Neural crest cell (in vitro differentiated cells): ENCODE data around the gene CEMIP2. TPM values are rescaled to one million over a fixed set of nuclear protein-coding genes. Genes with fewer than 3 reads are reported as not detected.

Experiments
- DNase-seq: peaks from one replicate; pipeline ENCODE4 v3.0.0; 2021; ENCODE audit warnings: low read depth, mixed read lengths, low spot score
- H3K27ac Mint-ChIP-seq: one replicate; pipeline ENCODE4 v1.8.0; 2021; ENCODE audit warnings: mild to moderate bottlenecking, mixed read lengths; ENCODE audit not compliant: unreplicated experiment
- H3K27me3 Mint-ChIP-seq: 2 replicates; pipeline ENCODE4 v1.8.0; 2021; ENCODE audit warnings: low read depth, mild to moderate bottlenecking, mixed read lengths
- H3K36me3 Mint-ChIP-seq: 2 replicates; pipeline ENCODE4 v1.8.0; 2021; ENCODE audit warnings: low read depth, mild to moderate bottlenecking, mixed read lengths
- H3K4me1 Mint-ChIP-seq: 2 replicates; pipeline ENCODE4 v1.8.0; 2021; ENCODE audit warnings: mixed read lengths
- H3K4me3 Mint-ChIP-seq: one replicate; pipeline ENCODE4 v1.8.0; 2021; ENCODE audit warnings: mild to moderate bottlenecking, mixed read lengths
- H3K9me3 Mint-ChIP-seq: 2 replicates; pipeline ENCODE4 v1.8.0; 2021; ENCODE audit warnings: mixed read lengths
- CTCF ChIP-seq: fragments of 200-600 bp; sonication (generic); conservative IDR thresholded peaks from 2 replicates; pipeline ENCODE4 v1.5.0; 2021; ENCODE audit warnings: antibody characterized with exemption, mild to moderate bottlenecking
- total RNA-seq: library from RNA; stranded (reverse); gene quantifications from 2 replicates; pipeline ENCODE4 v1.2.1, GENCODE V29; 2021

CEMIP2 gene
- total RNA-seq, 1 donor from 2014 or later = 94.4 TPM

GRCh38 chr9:71678999-71679398, 89.3 kb downstream of the CEMIP2 start:
- H3K4me1 Mint-ChIP-seq = peaks cover 3% of the 10 kb centered on the region
- TF ChIP-seq CTCF = no peak
- DNase-seq = no peak
- H3K27me3 Mint-ChIP-seq = no peaks in the 10 kb centered on the region
- peaks cover 16% of the 10 kb centered on the region for H3K36me3 Mint-ChIP-seq
- no peak overlapping the region for H3K27ac Mint-ChIP-seq
- no peak overlapping the region for H3K4me3 Mint-ChIP-seq
- H3K9me3 Mint-ChIP-seq = peaks cover 5% of the 10 kb centered on the region

- DNase-seq = no peak
- peaks cover 16% of the 10 kb centered on the region for H3K36me3 Mint-ChIP-seq
- H3K9me3 Mint-ChIP-seq = peaks cover 5% of the 10 kb centered on the region
- no peak overlapping the region for H3K27ac Mint-ChIP-seq
- no peaks in the 10 kb centered on the region for H3K27me3 Mint-ChIP-seq
- no peak for TF ChIP-seq CTCF
- H3K4me1 Mint-ChIP-seq = no peaks in the 10 kb centered on the region
- H3K4me3 Mint-ChIP-seq = no peak overlapping the region
Observed at GRCh38 chr9:71677209-71677608, 91.1 kb downstream of the CEMIP2 start.

GRCh38 chr9:71676460-71676859, 91.9 kb downstream of the CEMIP2 start:
- peaks cover 5% of the 10 kb centered on the region for H3K9me3 Mint-ChIP-seq
- peaks cover 16% of the 10 kb centered on the region for H3K36me3 Mint-ChIP-seq
- H3K27me3 Mint-ChIP-seq = no peaks in the 10 kb centered on the region
- DNase-seq = no peak
- H3K4me1 Mint-ChIP-seq = no peaks in the 10 kb centered on the region
- TF ChIP-seq CTCF = no peak
- peak overlapping the region; percentile 87 for H3K27ac Mint-ChIP-seq
- H3K4me3 Mint-ChIP-seq = no peak overlapping the region

GRCh38 chr9:71675857-71676165, 92.5 kb downstream of the CEMIP2 start:
- TF ChIP-seq CTCF = no peak
- Mint-ChIP-seq H3K4me3 (no peak overlapping the region), H3K9me3 (peaks cover 5% of the 10 kb centered on the region), H3K27ac (no peak overlapping the region), H3K36me3 (peaks cover 16% of the 10 kb centered on the region), H3K27me3 (no peaks in the 10 kb centered on the region), H3K4me1 (no peaks in the 10 kb centered on the region)
- DNase-seq = no peak

- Mint-ChIP-seq H3K27ac (no peak overlapping the region), H3K27me3 (no peaks in the 10 kb centered on the region), H3K4me1 (no peaks in the 10 kb centered on the region), H3K36me3 (peaks cover 16% of the 10 kb centered on the region), H3K9me3 (peaks cover 5% of the 10 kb centered on the region), H3K4me3 (no peak overlapping the region)
- DNase-seq = no peak
- no peak for TF ChIP-seq CTCF
Observed at GRCh38 chr9:71675105-71675856, 93.0 kb downstream of the CEMIP2 start.
